Inferior parietal cortex (tissue), 1 donor: ENCODE data around the gene P2RY14.
"Not testable (repeated sequence)": the region's sequence is repeated elsewhere in the genome, so short reads cannot be mapped to it uniquely, and the experiment has no call there.

Experiments
- DNase-seq: peaks from one replicate; pipeline ENCODE4 v3.0.0-alpha.2; 2016; ENCODE audit errors: extremely low spot score

Gene P2RY14

DNA sequence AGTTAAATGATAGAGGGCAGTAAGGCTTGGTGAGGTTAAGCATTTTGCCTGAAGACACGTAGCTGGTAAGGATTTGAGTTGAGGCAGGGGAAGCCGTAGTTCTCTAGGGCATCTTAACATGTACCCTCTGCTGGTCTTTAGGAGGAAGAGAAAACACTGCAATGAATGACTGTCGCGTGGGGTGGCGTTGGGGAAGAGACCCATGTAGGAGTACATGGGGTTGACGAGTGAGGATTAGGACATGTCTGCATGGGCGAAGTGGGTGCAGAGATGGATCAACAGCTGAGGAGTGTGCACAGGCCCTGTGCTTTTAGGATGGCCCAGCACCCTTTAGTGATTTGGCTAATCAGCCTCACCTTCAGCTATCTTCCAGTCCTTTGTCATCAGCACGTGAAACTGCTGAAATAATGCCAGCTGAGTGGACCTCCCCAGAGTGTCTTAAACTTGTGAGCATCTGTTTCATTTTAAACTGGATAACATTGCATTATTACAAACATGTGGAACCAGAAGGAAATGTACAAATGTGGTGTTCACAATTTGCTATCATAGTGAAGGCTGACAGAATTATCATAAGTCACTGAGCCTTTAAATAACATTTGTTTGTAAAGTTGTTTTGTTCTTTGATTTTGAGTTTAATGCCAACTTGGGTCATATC is 15.3 kb downstream of the P2RY14 start:
- no peak for DNase-seq

DNA sequence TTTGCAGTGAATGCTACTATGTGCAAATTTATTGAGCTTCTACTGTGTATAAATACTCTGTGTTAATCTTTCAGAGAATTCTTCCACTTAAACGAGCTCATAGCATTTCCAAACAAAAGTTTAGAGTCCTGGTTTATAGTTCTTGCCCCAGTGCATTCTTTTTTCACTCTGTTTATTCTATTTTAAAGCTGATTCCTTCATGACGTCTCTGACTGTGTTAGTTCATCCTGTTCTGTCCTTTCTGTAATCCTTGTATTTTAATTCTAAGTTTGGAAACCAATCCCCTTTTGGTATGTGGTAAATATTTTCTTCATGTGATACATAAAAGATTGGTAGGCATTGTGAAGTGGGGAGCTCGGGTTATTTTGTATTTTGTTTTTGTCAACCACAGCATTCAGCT is 18.7 kb downstream of the P2RY14 start:
- no peak for DNase-seq

DNA sequence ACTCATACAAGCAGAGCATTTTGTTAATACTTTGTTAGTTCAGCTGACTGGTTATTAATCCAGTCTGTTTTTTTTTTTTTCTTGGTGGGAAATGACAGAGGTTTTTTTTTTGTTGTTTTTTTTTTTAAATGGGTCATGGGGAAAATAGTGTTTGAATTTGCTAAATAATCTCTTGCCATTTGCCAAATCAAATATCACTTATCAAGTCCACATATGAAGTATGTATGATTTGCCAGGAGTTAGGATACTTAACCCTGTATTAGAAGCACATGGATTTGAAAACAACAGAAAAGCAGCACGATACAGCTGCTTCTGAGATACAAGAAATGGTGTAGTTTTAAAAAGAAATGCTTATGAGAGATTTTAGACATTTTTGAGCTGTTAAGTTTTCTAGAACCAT is 21.6 kb downstream of the P2RY14 start:
- no peak for DNase-seq

DNA sequence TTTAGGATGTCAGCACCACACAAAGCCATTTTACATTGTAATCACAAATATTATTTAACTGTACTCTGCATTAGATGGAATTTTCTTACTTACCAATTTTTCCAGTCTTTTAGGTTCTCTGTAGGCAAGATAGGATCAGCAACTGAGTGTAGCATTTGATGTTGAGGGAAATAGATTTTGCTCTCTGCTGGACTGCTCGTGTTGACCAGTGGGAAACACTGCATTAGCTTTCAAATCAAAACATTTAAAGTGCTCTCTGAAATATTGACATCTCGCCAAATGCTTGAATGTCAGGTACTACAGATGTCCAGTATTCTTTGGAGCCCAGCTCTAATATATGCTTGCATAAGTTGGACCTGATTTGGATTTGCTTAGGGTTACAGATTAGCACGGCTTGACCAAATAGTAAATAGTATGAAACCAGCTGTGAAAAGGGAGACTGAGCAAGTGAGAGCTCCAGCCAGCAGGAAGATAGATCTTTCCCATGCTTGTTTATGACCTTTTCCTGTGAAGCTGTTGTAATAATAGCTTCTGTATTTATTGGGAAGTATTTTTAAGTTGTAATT is 29.5 kb downstream of the P2RY14 start:
- no peak for DNase-seq

DNA sequence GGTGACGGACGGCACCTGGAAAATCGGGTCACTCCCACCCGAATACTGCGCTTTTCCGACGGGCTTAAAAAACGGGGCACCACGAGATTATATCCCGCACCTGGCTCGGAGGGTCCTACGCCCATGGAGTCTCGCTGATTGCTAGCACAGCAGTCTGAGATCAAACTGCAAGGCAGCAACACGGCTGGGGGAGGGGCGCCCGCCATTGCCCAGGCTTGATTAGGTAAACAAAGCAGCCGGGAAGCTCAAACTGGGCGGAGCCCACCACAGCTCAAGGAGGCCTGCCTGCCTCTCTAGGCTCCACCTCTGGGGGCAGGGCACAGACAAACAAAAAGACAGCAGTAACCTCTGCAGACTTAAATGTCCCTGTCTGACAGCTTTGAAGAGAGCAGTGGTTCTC is 36.3 kb downstream of the P2RY14 start:
- not testable (repeated sequence) for DNase-seq

DNA sequence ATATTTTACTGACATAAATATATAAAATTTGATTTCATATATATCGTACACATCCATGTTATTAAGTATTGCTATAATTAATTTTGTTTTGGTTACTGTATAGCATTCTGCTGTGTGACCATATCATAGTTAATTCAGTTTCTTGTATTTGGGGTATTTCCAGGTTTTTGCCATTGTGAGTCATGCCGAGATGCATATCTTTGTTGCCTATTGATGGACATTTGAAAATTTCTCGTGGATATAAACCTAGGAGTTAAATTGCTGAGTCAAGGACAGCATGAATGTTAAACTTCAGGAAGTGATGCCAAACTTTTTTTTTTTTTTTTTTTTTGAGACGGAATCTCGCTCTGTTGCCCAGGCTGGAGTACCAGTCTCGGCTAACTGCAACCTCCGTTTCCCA is 41.6 kb downstream of the P2RY14 start:
- no peak for DNase-seq

DNA sequence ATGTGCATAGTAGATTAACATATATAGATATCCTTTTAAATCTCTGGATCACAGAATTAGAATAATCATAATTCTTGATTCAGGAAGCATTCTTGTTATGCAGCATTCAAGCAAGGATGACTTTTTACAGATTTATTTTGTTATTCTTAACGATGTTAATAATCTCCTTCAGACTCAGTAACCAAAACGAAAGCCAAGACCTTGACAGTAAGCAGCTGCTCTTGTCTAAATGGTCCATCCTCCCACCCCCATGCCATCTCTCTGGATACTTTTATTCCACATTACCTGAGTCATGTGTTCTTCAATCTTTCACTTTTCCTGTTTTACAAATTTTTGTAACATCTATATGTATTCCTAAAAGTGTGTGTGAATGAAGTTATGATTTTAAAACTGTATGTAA is 42.0 kb downstream of the P2RY14 start:
- DNase-seq = no peak

DNA sequence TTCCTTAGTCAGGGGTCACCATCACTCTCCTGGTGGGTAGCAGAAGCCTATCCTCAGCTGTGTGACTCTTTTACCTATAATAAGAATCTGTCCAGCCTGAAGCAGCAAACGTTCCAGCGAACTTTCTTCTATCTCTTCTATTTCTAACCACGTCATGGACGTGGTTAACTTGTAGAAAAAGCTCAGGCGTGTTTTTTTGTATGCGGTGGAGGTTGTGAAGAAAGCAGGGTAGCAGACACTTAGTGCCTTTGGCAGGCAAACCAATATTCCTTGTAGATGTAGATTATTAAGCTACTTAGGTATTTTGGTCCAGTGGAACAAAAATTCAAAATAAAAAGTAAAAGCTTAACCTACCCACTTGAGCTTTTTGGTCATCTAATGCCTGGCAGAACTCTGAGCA is 43.5 kb downstream of the P2RY14 start:
- DNase-seq = no peak

DNA sequence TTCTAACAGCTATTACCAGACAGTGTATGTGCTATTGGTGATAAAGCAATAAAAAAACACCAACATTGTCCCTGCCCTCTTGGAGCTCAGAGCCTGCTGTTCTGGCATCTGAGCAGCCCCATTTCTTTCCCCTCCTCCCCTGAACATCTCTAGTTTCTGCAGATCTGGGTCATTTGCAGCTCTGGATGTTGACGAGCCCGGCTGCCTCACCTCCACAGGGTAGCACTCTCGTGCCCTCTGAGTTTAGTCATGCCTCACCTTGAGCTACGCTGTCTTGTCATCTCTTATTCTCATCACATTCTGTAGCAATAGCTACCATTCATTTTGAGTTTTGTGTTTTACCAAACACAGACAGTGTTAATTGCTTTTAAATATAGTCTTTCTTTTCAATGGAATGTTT is 45.4 kb downstream of the P2RY14 start:
- no peak for DNase-seq

DNA sequence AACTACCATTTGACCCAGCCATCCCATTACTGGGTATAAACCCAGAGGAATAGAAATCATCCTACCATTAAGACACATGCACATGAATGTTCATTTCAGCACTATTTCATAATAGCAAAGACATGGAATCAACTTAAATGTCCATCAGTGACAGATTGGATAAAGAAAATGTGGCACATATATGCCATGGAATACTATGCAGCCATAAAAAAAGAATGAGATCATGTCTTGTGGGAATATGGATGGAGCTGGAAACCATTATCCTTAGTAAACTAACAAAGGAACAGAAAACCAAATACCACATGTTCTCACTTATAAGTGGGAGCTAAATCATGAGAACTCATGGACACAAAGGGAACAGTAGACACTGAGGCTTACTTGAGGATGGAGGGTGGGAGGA is 45.9 kb downstream of the P2RY14 start:
- DNase-seq = not testable (repeated sequence)

DNA sequence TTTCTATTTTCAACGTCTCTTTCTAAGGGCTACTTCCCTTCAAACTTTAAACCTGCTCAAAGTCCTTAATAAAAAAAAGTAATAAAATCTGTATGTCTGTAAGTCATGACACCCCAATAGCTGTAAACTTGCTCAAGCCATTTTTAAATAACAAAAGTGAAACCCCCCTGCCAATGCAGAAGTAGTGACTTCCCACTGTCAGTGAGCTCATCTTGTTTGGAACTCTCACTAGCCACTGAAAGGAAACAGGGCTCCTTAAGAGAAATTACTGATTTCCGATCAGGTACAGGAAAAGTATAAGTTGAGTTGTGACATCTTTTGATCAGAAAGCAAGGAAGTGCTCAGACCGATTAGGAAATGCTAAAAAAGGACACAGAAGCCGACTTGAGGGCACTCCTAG is 47.7 kb downstream of the P2RY14 start:
- no peak for DNase-seq

DNA sequence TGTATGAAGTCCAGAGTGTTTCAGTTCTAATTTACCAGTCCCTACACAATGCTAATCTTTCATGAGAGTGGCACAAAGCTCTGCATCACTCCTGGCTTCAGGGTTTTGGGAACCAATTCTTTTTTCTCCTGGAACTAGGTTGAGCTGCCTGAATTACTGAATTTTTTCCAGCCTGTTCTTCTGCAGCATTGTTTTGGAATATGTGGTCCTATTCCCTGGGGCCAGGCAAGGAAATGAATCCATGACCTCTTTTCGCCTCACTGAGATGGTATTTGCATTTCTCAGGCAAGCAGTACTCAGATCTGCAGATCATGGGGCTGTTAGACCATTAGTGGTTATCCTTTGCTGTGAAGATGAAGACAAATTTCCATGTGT is 49.7 kb downstream of the P2RY14 start:
- no peak for DNase-seq

DNA sequence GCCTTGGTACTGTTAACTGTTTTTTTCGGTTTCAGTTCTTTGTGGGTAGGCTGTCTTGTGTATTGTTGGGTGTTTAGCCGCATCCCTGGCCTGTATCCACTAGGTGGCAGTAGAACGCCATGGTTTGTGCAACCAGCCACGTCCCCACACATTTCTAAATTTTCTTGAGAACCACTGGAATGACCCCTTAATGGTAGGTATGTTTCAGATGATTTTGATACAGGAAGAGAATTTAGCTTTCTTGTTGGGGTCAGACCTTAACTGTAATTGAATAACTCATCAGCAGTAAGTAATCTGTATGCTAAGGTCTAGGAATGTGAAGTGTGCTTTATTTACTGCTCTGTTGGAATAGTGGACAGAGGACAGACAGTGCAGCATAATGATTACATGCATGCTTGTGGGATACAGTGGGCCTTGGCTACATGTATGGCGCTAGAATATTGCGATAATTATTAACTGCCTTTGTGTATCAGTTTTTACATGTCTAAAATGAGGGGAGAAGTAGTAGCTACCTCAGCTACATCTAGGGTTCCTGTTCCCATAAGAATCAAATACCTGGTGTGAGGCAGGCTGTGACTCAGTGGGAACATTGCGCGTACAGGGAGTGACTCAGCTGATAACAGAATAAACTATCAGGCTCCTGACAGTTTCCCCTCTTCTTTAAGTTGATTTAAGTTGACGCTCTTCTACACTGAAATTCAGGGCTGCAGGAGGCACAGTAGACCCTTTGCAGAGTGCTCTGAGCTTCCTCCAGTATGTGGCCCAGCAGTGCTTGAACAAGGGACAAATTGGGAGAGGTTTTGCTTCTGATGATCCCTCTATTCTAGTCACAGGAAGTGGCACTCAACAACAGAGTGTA is 50.3 kb downstream of the P2RY14 start:
- peak; percentile 93 for DNase-seq

DNA sequence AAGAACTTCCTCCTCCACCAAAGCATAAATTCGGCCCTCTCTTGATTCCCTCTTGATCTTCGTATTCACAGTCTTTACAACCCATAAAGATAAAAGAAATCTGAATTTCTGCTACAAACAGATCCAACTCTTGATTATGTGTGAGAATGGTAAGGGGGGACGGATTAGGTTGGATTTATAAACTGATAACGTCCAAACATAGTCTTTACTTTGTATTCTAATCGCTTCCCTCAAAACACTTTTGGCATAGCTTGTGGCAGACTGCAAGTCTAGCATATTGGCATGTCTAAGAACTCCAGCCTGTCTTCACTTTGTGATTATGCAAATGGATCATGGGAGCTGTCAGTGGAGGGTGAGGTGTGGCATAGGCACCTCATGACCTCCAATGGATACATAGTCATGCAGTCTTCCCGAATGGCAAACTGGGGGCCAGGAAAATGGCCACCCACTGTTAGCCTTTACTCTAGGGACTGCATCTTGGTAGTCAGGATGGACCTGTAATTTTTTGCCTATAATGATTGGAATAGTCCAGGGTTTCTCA is 51.0 kb downstream of the P2RY14 start:
- no peak for DNase-seq

DNA sequence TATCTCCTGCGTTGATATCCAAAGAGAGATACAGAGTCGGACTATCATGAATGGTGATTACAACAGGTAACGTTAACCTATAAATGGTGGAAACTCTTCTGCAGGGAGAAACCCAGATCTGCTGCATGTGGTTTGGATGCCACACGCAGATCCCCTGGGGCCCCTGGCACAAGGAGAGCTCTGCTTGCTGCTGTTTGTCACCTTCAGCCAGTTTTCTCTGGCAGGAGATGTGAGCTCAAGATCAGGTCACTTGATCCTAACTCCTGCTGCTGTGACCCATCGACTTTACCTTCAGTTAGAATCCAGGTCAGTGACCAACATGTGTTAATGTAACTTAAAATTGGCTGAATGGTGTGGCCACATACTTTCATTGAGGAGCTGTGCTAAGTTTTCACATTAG is 51.5 kb downstream of the P2RY14 start:
- DNase-seq = no peak

DNA sequence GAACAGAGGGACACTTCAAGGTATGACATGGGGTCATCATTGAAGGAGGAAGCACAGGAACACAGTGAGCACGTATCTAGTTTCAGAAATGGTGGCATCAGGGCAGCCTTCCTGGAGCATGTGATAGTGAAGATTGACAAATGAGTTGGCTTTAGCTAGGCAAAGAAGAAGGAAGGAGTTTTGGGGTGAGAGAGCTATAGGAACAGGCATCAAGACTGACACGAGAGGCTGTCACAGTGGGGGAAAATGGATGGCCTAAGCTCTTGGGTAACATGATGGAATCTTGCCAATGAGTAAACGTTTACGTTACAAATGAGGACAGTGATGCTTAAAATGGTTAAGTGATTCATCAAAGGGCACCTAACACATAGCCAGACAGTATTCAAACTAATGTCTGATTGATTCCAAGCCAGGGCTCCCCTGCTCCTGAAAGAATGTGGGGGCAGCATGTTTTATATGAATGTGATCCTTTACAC is 52.2 kb downstream of the P2RY14 start:
- no peak for DNase-seq

DNA sequence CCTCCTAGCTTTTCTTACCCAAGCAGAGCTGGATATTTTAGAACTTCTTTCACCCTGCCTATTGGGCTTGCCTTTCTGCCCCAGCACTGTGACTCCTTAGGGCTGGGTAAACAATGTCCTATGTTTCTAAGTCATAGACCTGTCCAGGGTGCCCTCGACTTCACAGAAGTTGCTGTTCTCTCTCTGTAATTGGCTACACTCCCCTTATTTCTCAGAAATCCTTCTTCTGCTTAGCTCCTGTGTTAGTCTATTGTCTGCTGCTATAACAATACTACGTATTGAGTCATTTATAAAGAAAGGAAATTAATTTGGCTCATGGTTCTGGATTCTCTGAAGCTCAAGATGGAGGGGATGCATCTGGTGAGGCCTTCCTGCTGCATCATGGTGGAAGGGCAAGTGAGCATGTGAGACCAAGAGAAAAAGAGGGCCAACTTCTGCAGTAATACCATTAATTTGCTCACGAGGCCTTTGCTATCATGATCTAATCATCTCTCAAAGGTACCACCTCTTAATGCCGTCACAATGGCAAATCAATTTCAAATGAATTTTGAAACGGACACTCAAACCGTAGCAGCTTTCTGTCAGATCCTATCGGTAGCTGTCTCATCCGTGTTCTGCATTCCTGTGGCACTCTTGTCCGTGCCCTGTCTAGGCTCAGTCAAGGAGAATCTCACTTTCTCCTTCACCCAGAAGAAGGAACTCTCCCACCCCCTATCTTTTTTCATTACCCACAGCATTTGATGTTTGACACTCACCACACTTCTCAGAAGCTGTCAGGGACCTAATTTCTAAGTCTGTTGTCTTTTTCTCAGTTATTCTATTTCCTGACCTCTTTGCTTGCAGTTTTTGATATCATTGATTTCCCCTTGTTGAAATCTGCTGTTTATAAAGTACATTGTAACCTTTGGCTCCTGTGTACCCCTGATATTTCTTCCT is 53.0 kb downstream of the P2RY14 start:
- DNase-seq = no peak

DNA sequence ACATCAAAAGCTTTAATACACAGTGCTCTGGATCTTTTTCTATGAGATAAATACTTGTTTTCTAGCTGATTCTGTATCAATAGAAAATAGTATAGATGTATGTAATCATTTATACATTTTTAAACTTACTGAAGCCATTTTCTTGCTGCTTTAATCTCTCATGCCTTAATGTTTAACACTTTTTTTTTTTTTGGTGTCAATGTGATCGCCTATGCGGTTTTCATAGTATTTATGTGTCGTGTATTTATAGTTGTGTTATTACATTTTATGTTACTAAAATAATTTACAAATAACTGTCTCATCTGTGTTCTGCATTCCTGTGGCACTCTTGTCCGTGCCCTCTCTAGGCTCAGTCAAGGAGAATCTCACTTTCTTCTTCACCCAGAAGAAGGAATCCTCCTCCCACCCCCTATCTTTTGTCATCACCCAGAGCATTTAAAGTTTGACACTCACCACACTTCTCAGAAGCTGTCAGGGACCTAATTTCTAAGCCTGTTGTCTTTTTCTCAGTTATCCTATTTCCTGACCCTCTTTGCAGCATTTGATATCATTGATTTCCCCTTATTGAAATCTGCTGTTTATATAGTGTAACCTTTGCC is 54.0 kb downstream of the P2RY14 start:
- DNase-seq = no peak

DNA sequence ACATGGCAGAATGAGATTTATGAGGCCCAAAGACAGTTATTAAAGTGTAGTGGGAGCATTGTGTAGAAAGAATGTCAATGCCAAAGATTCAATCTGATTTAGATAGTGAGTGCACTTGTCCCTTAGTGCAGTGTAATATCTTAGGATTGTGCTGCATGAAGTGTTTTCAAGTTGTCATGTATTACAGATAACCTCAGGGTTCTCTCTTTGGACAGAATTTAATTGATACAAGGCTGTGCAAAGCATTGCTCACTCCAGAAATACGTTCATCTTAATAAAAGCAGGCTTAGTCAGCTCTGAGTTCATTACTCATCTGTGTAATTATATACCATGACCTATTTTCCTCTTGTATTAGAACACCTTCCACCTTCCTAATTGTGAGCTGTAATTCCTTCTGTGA is 59.3 kb downstream of the P2RY14 start:
- no peak for DNase-seq

DNA sequence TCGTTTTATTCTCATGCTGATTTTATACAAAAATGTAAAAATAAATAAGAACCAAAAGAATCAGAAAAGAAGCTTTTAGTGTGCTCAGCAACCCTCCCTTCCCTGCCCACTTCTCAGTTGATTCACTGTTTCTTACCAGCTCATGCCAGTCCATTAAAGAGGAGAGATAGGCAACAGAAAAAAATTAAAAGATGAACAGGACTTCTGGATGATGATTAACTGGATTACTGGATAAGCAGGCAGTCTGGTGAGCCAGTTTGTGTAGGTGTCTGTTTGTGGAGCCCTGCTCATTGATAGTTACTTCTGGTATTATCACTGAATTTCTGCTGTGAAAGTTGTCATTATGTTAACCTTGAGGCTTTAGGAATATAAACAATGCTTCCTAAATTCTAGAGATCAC is 60.2 kb downstream of the P2RY14 start:
- DNase-seq = no peak
